Chondrocyte (in vitro differentiated cells): ENCODE results near the gene SV2C. TPM values are rescaled to one million over a fixed set of nuclear protein-coding genes. Genes with fewer than 3 reads are reported as not detected.

Source experiments
- DNase-seq: peaks from one replicate; pipeline ENCODE4 v3.0.0; 2021; ENCODE audit warnings: mixed read lengths, low spot score
- H3K27ac Mint-ChIP-seq: one replicate; pipeline ENCODE4 v1.8.0; 2021; ENCODE audit warnings: mild to moderate bottlenecking, moderate library complexity, mixed read lengths; ENCODE audit not compliant: unreplicated experiment
- H3K27me3 Mint-ChIP-seq: 2 replicates; pipeline ENCODE4 v1.8.0; 2021; ENCODE audit warnings: low read depth, mixed read lengths
- H3K36me3 Mint-ChIP-seq: 2 replicates; pipeline ENCODE4 v1.8.0; 2021; ENCODE audit warnings: low read depth, mixed read lengths
- H3K4me1 Mint-ChIP-seq: 2 replicates; pipeline ENCODE4 v1.8.0; 2021; ENCODE audit warnings: low read depth, mild to moderate bottlenecking, mixed read lengths
- H3K4me3 Mint-ChIP-seq: one replicate; pipeline ENCODE4 v1.8.0; 2021; ENCODE audit warnings: mild to moderate bottlenecking, moderate library complexity, mixed read lengths; ENCODE audit not compliant: unreplicated experiment
- H3K9me3 Mint-ChIP-seq: 2 replicates; pipeline ENCODE4 v1.8.0; 2021; ENCODE audit warnings: low read depth, mixed read lengths
- CTCF ChIP-seq: fragments of 200-600 bp; sonication (generic); IDR thresholded peaks from 2 replicates; pipeline ENCODE4 v1.5.0; 2021; ENCODE audit warnings: antibody characterized with exemption, mild to moderate bottlenecking, moderate library complexity
- total RNA-seq: library from RNA; stranded (reverse); gene quantifications from 3 replicates; pipeline ENCODE4 v1.2.1, GENCODE V29; 2021

Gene SV2C
- total RNA-seq, 1 donor from 2014 or later = 0.02 TPM

DNA sequence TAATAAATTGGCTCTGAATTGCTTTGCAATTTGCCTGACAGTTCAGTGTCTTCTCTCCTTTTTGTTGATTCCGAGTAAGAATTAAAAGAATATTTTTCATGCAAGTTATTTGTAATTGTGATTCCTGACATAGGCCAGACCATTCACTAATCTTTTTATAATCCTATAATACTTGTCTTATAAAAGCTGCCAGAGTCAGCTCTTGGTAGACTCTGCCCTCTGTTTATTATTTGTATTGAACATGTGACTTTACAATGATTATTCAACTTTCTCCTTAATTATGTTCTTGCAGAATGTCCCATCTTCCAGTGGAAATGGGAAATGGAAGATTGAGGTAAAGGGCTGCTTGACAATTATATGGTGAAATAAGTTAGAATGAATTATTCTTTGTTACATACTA lies 121.0 kb downstream of the SV2C start:
- no peak for TF ChIP-seq CTCF
- H3K4me1 Mint-ChIP-seq = peaks cover 4% of the 10 kb centered on the region
- no peak for DNase-seq
- H3K9me3 Mint-ChIP-seq = no peaks in the 10 kb centered on the region
- no peaks in the 10 kb centered on the region for H3K36me3 Mint-ChIP-seq
- no peak overlapping the region for H3K27ac Mint-ChIP-seq
- peaks cover 6% of the 10 kb centered on the region for H3K27me3 Mint-ChIP-seq
- no peak overlapping the region for H3K4me3 Mint-ChIP-seq

DNA sequence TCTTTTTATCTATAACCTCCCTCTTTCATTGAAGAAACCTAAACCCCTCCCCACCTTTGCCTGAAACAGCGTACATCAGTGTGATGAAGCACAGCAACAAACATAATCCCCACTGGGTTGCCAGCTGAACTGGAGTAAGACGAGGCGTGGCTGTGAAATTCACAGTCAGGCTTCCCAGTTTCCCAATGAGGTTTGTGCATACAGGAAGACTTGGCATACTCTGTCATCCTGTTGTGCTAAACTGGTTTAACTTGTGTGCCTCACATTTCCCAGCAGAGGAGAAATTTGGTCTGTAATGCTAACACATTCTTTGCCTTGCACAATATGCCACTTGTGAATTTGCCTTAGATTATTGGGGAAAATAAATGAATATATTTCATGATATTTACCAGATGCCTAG lies 121.5 kb downstream of the SV2C start:
- Mint-ChIP-seq H3K4me3 (no peak overlapping the region), H3K36me3 (no peaks in the 10 kb centered on the region), H3K4me1 (no peaks in the 10 kb centered on the region), H3K27me3 (peaks cover 6% of the 10 kb centered on the region), H3K9me3 (peaks cover 3% of the 10 kb centered on the region), H3K27ac (no peak overlapping the region)
- no peak for DNase-seq
- TF ChIP-seq CTCF = no peak

DNA sequence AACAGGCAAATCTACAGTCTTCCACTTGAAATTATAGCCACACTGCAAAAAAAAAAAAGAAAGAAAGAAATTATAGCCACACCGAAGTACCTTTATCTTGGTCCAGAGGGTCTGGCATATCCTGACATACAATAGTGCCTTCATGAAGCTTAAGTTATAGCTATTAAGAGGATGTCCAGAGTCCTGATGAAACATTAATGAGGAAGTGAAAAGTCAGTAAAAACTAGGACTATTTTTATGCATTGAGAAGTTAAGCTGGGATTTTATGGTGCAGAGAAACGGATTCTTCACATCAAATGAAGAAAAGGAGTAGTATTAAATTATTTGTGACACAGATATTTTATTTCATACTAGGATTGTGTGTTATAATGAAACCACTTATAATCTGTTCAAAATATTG lies 123.9 kb downstream of the SV2C start:
- Mint-ChIP-seq H3K4me1 (no peaks in the 10 kb centered on the region), H3K36me3 (no peaks in the 10 kb centered on the region), H3K9me3 (peaks cover 5% of the 10 kb centered on the region), H3K27ac (no peak overlapping the region), H3K4me3 (no peak overlapping the region), H3K27me3 (peaks cover 6% of the 10 kb centered on the region)
- no peak for TF ChIP-seq CTCF
- DNase-seq = no peak

- Mint-ChIP-seq H3K27me3 (peaks cover 12% of the 10 kb centered on the region), H3K4me1 (no peaks in the 10 kb centered on the region), H3K36me3 (no peaks in the 10 kb centered on the region), H3K27ac (no peak overlapping the region), H3K9me3 (peaks cover 7% of the 10 kb centered on the region), H3K4me3 (no peak overlapping the region)
- TF ChIP-seq CTCF = peak; percentile 49
- no peak for DNase-seq
Measured at GRCh38 chr5:76209297-76209696, 126.1 kb downstream of the SV2C start.

DNA sequence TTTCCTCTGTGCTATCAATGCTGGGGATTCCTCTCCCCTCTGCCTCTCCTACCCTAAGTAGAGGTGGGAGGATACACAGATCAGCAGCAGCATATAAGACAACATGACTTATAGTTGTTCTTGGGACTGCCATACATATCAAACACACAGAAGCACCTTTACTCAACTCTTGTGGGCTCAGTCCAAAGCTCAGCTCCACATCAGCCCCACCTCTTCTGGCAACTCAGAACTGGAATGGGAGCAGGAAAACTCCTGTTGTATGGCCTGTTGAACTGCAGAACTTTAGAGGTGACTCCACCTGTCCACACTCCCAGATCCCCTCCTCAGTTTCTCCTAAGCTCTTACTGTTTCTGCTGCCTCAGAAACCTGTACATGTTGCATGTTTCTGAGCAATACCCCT lies 127.8 kb downstream of the SV2C start:
- Mint-ChIP-seq H3K4me3 (no peak overlapping the region), H3K9me3 (peaks cover 14% of the 10 kb centered on the region), H3K36me3 (no peaks in the 10 kb centered on the region), H3K27ac (no peak overlapping the region), H3K4me1 (no peaks in the 10 kb centered on the region), H3K27me3 (peaks cover 13% of the 10 kb centered on the region)
- DNase-seq = no peak
- no peak for TF ChIP-seq CTCF
